Peyer's patch (tissue), 4 donors: ENCODE results near the gene GATM.

Experiments
- CTCF ChIP-seq, 6 experiments: fragments of 450-650 bp in 4 of 6; fragments of 200-600 bp in 2 of 6; sonication (generic) in 1 of 6; IDR thresholded peaks; one replicate each; pipeline ENCODE4 v1.5.1; 2017 to 2019; ENCODE audit warnings: antibody characterized with exemption in 6 of 6, mild to moderate bottlenecking in 3 of 6, moderate library complexity in 1 of 6
- POLR2A ChIP-seq, 2 donors: fragments of 450-650 bp; IDR thresholded peaks; one replicate each; pipeline ENCODE4 v1.5.1; 2017; ENCODE audit warnings: antibody characterized with exemption in 2 of 2, mild to moderate bottlenecking in 2 of 2, moderate library complexity in 2 of 2

GRCh38 chr15:45363801-45364200 is 14.5 kb downstream of the GATM start:
- TF ChIP-seq CTCF (IDR thresholded peaks at IDR 0.05): no peak
- TF ChIP-seq POLR2A (IDR thresholded peaks at IDR 0.05): no peak
